ENCODE results near the gene RRAS. TPM values are rescaled to one million over a fixed set of nuclear protein-coding genes. Genes with fewer than 3 reads are reported as not detected.

The RRAS gene
- total and polyA plus RNA-seq, 4 donors, result 4.1 to 18.5 (median 11.1) TPM

- peaks cover 0 to 20% (median 13%) of the 10 kb centered on the region in 4 donors for H3K4me1 ChIP-seq (ENCODE audit: control insufficient read depth in 4 of 4, insufficient read depth in 4 of 4, low read length in 3 of 4)
- DNase-seq (ENCODE audit: low spot score), result no peak
- no peak for TF ChIP-seq MAX (IDR thresholded peaks at IDR 0.05)
- no peak for TF ChIP-seq JUND (IDR thresholded peaks at IDR 0.05)
- TF ChIP-seq FOXA1 (IDR thresholded peaks at IDR 0.05), result no peak
- TF ChIP-seq ZBTB33 (IDR thresholded peaks at IDR 0.05), result no peak
- TF ChIP-seq EGR1 (IDR thresholded peaks at IDR 0.05; ENCODE audit: low read depth in 2 of 2), result no peak
- TF ChIP-seq HNF4G (IDR thresholded peaks at IDR 0.05), result no peak
- no peak for TF ChIP-seq REST (IDR thresholded peaks at IDR 0.05)
- TF ChIP-seq CTCF (IDR thresholded peaks at IDR 0.05; ENCODE audit: low read depth, low read length, missing input control), result no peak
- TF ChIP-seq GABPA (IDR thresholded peaks at IDR 0.05 in 1 of 2, conservative IDR thresholded peaks at IDR 0.05 in 1 of 2), result no peak
- TF ChIP-seq FOXA2 (IDR thresholded peaks at IDR 0.05), result no peak
- no peak for TF ChIP-seq RXRA (IDR thresholded peaks at IDR 0.05)
- no peak for TF ChIP-seq SP1 (IDR thresholded peaks at IDR 0.05)
- TF ChIP-seq RAD21 (IDR thresholded peaks at IDR 0.05), result no peak
- TF ChIP-seq TAF1 (conservative IDR thresholded peaks at IDR 0.05), result no peak
- no peak for TF ChIP-seq NR2F2 (IDR thresholded peaks at IDR 0.05)
- TF ChIP-seq YY1 (IDR thresholded peaks at IDR 0.05), result no peak
- no peaks in the 10 kb centered on the region for H3K9me3 ChIP-seq (ENCODE audit: control insufficient read depth in 4 of 4, low read length in 3 of 4)
- no peak overlapping the region for H3K9ac ChIP-seq (ENCODE audit: low read depth in 1 of 2, low read length in 2 of 2)
- H3K4me3 ChIP-seq (ENCODE audit: low read depth in 1 of 3, low read length in 3 of 3), result no peak overlapping the region
- H3K27ac ChIP-seq (ENCODE audit: low read depth in 1 of 2, low read length in 2 of 2), result no peak overlapping the region
- 95% methylated on average over 17 of the region's 17 CpGs for WGBS
- no peaks in the 10 kb centered on the region for H3K27me3 ChIP-seq (ENCODE audit: control insufficient read depth in 4 of 4, insufficient read depth in 4 of 4, low read length in 3 of 4)
- peaks cover 10 to 31% (median 24%) of the 10 kb centered on the region in 4 donors for H3K36me3 ChIP-seq (ENCODE audit: control insufficient read depth in 4 of 4, insufficient read depth in 3 of 4, low read depth in 1 of 4, low read length in 3 of 4)
These were observed 6.6 kb upstream of the RRAS start for GRCh38 chr19:49646586-49646985.

- Histone ChIP-seq H3K9me3 (ENCODE audit: control insufficient read depth in 4 of 4, low read length in 3 of 4) (no peaks in the 10 kb centered on the region), H3K27me3 (ENCODE audit: control insufficient read depth in 4 of 4, insufficient read depth in 4 of 4, low read length in 3 of 4) (no peaks in the 10 kb centered on the region), H3K36me3 (ENCODE audit: control insufficient read depth in 4 of 4, insufficient read depth in 3 of 4, low read depth in 1 of 4, low read length in 3 of 4) (peaks cover 6 to 27% (median 21%) of the 10 kb centered on the region in 4 donors), H3K4me1 (ENCODE audit: control insufficient read depth in 4 of 4, insufficient read depth in 4 of 4, low read length in 3 of 4) (peaks cover 0 to 22% (median 13%) of the 10 kb centered on the region in 4 donors), H3K27ac (ENCODE audit: low read depth in 1 of 2, low read length in 2 of 2) (no peak overlapping the region), H3K9ac (ENCODE audit: low read depth in 1 of 2, low read length in 2 of 2) (no peak overlapping the region), H3K4me3 (ENCODE audit: low read depth in 1 of 3, low read length in 3 of 3) (no peak overlapping the region)
- no peak for DNase-seq (ENCODE audit: low spot score)
- no peak for TF ChIP-seq FOXA2 (IDR thresholded peaks at IDR 0.05)
- no peak for TF ChIP-seq FOXA1 (IDR thresholded peaks at IDR 0.05)
- WGBS, result 92% methylated on average over 13 of the region's 13 CpGs
These were observed 6.1 kb upstream of the RRAS start for GRCh38 chr19:49645995-49646394.

Data from liver (tissue), 9 donors.